Motor neuron (in vitro differentiated cells): ENCODE measurements around the gene MAST4. TPM values are rescaled to one million over a fixed set of nuclear protein-coding genes. Genes with fewer than 3 reads are reported as not detected.
A peak's percentile ranks its signal among the peaks of the same experiment; 100 is the strongest.

ENCODE experiments used
- ATAC-seq, 8 experiments: fragments of 200-7000 bp; cut with Tn5 transposase; replicated peaks in 6 of 8; 2 replicates each; pipeline ENCODE4 v1.8.0; 2021; ENCODE audit warnings: mild to moderate bottlenecking in 8 of 8, moderate library complexity in 8 of 8
- H3K27ac ChIP-seq, 2 donors: fragments of 250-450 bp; sonication (Bioruptor Pico); 2 replicates each; pipeline ENCODE4 v1.9.0; 2021; ENCODE audit warnings: antibody characterized with exemption in 2 of 2, mild to moderate bottlenecking in 2 of 2, moderate library complexity in 1 of 2
- H3K4me1 ChIP-seq, 2 donors: fragments of 250-450 bp; sonication (Bioruptor Pico); replicated peaks in 1 of 2; 2 replicates each; pipeline ENCODE4 v1.6.1; 2021; ENCODE audit warnings: antibody characterized with exemption in 2 of 2, mild to moderate bottlenecking in 2 of 2, moderate library complexity in 1 of 2
- H3K4me3 ChIP-seq, 5 donors: fragments of 250-450 bp; sonication (Bioruptor Pico); 2 replicates each; pipeline ENCODE4 v1.9.0; 2021; ENCODE audit warnings: antibody characterized with exemption in 5 of 5, mild to moderate bottlenecking in 5 of 5, moderate library complexity in 4 of 5
- WGBS, 10 experiments: fragments of 450-650 bp; shearing (Covaris generic); methylation state at CpG; one replicate each; pipeline ENCODE4 v1.0.0; 2022; 5-methylcytosine and 5-hydroxymethylcytosine counted together
- in situ Hi-C, 9 experiments: fragments of 400-800 bp; cut with MboI; loops; one replicate each; pipeline ENCODE4 v1.15.0; 2021; ENCODE audit warnings: low sequenced_read_pairs in 9 of 9, low pct_unique_long_range_greater_than_20kb in 2 of 9; ENCODE audit not compliant: unreplicated experiment in 9 of 9
- total RNA-seq, 8 experiments: library from RNA; unstranded; fragments of 300-600 nt; gene quantifications; 2 replicates each; pipeline versions ENCODE4 v1.2.3 to v1.2.4, GENCODE V29; 2022

The MAST4 gene
- total RNA-seq, 8 experiments from 2014 or later, result 4.3 to 26.1 (median 12.9) TPM

- WGBS, 10 experiments, result 33 to 100% (median 88%) methylated on average over 1 to 6 of the region's 6 CpGs; no CpG with 5 or more reads in 1 of the 10 experiments
- Histone ChIP-seq H3K4me3 (no peak overlapping the region), H3K27ac (no peak overlapping the region), H3K4me1 (no peaks in the 10 kb centered on the region)
- ATAC-seq, result no peak
- in situ Hi-C loops, result no loop called here
Measured at GRCh38 chr5:66697796-66698564, 101.8 kb downstream of the MAST4 start.

GRCh38 chr5:66701244-66701643, 105.1 kb downstream of the MAST4 start:
- ATAC-seq, result no peak
- WGBS, 10 experiments, result 33 to 100% (median 75%) methylated on average over 1 of the region's 1 CpG; no CpG with 5 or more reads in 3 of the 10 experiments
- Histone ChIP-seq H3K4me1 (no peaks in the 10 kb centered on the region), H3K27ac (no peak overlapping the region), H3K4me3 (no peak overlapping the region)
- in situ Hi-C loops, result no loop called here

DNA sequence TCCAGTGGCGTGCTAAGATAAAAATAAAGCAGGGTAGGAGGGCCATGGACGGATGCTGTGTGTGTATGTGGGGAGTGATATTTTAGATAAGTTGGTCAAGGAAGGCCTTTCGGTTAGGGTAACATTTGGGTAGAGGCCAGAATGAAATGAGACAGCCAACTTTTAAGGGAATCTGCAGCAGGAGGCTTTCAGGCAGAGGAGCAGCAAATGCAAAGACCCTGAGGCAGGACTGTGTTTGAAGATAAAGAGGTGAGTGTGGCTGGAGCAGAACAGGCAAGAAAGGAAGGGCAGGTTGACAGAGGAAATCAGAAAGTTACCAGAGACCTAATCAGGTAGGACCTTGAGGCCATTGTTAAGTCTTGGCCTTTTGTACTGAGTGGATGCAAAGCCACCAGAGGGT, 106.2 kb downstream of the MAST4 start:
- no peak for ATAC-seq
- Histone ChIP-seq H3K27ac (no peak overlapping the region), H3K4me1 (no peaks in the 10 kb centered on the region), H3K4me3 (no peak overlapping the region)
- in situ Hi-C loops, result no loop called here
- WGBS, 10 experiments, result 49 to 100% (median 88%) methylated on average over 1 to 3 of the region's 3 CpGs; no CpG with 5 or more reads in 2 of the 10 experiments

DNA sequence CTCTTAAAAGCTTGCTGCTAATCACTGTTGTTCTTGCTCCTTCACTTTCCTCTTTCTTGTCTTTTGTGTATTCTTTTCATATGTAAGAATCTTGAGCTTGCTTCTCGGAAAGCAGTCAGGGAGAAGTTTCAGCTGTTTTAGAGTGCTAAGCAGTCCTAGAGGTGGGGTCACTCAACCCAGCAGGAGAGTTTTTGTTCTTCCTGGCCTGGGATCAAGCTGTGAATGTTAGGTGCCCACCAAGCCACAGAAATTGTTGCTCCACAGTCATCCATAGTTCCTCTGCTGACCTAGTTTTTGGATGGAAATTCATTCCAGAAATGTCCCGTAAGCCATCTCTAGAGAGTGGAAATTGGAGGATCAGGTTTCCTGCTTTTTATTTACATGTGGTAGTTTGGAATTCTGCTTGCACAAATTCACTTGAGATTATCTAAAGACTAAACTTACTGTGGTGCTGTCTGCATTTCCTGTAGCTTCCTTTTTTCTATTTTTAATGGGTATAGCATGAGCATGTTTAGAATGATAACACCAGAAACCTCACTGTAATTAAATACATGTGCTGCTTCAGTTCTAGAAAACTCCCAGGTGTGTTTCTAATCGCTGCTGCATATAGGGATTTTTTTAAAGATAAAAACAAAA, 108.7 kb downstream of the MAST4 start:
- in situ Hi-C loops, result no loop called here
- Histone ChIP-seq H3K27ac (no peak overlapping the region), H3K4me3 (no peak overlapping the region), H3K4me1 (no peaks in the 10 kb centered on the region)
- 3 to 75% (median 36%) methylated on average over 1 to 3 of the region's 3 CpGs; no CpG with 5 or more reads in 1 of the 10 experiments for WGBS, 10 experiments
- peak in 3 of 8 experiments; percentile 20 to 75 (median 68) for ATAC-seq

DNA sequence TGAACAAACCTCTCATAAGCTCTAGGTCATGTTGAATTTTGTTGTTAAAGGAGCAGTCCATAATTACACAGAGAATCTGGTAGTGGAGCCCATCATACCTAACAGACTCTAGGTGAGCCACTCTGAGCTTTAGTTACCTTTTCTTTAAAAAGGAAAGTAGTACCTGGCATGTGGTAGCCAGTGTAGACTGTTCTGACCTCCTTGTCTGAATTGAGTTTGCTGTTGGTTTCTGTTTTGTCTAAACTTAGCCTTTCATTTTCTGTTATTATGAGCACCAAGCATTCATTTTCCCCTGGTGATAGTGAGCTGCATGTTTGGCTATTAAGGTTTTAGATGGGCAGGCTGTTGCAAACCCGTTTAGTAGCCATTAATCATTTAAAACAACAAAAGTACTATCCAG, 112.2 kb downstream of the MAST4 start:
- Histone ChIP-seq H3K27ac (no peak overlapping the region), H3K4me3 (no peak overlapping the region), H3K4me1 (no peaks in the 10 kb centered on the region)
- ATAC-seq, result no peak
- WGBS, 10 experiments, result 17 to 83% (median 50%) methylated on average over 1 of the region's 1 CpG; no CpG with 5 or more reads in 3 of the 10 experiments
- in situ Hi-C loops, result no loop called here

DNA sequence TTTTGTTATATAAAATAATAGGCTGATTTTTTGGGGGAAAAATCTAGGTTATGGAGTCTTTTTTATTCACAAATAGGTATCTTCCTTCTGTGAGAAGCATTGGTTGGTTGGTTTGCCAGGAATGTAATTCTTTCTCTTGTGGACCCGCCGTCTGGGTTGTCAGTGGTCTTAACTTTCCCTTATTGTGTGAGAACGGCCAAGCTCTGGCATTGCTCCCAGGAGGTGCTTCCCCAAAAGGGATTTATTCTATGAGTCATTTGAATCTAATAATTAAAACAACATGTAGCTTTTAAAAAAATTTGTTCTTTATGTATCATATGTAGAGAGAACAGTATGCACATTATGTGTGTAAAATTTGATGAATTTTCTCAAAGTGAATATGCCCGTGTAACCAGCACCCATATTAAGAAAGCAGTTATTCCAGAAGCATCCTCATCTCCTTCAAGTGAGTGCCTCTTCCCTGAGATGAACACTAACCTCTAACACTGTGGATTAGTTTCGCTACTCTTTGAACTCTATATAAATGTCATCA, 114.4 kb downstream of the MAST4 start:
- ATAC-seq, result peak in 3 of 8 experiments; percentile 47 to 89 (median 62)
- no peak overlapping the region for H3K27ac ChIP-seq
- in situ Hi-C loops, result no loop called here
- H3K4me1 ChIP-seq, result no peaks in the 10 kb centered on the region
- H3K4me3 ChIP-seq, result no peak overlapping the region
- WGBS, 10 experiments, result 30 to 100% (median 87%) methylated on average over 1 to 5 of the region's 5 CpGs; no CpG with 5 or more reads in 1 of the 10 experiments

DNA sequence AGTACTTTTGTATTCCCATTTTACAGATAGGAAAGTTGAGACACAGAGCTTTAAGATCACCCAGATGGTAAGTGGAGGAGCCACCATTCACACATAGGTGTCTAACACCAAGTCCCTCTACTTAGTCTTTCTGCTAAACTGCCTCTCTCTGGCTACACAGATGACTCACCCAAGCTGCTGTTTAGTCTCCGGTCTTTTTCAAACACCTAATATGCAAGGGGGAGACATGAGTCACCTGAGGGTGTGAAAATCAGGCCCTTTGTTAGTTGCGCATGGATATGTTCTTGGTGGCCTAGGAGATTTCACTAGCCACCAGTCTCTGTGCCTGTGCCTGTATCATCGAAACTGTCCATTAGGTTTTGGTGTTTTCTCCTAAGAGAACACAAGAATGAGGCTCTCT, 117.8 kb downstream of the MAST4 start:
- WGBS, 10 experiments, result 0 to 100% (median 80%) methylated on average over 1 to 2 of the region's 3 CpGs; no CpG with 5 or more reads in 3 of the 10 experiments
- no peak overlapping the region for H3K27ac ChIP-seq
- in situ Hi-C loops, result no loop called here
- H3K4me3 ChIP-seq, result no peak overlapping the region
- peak in 3 of 8 experiments; percentile 39 to 92 (median 92) for ATAC-seq
- H3K4me1 ChIP-seq, result peaks cover 0 to 7% of the 10 kb centered on the region in 2 donors

DNA sequence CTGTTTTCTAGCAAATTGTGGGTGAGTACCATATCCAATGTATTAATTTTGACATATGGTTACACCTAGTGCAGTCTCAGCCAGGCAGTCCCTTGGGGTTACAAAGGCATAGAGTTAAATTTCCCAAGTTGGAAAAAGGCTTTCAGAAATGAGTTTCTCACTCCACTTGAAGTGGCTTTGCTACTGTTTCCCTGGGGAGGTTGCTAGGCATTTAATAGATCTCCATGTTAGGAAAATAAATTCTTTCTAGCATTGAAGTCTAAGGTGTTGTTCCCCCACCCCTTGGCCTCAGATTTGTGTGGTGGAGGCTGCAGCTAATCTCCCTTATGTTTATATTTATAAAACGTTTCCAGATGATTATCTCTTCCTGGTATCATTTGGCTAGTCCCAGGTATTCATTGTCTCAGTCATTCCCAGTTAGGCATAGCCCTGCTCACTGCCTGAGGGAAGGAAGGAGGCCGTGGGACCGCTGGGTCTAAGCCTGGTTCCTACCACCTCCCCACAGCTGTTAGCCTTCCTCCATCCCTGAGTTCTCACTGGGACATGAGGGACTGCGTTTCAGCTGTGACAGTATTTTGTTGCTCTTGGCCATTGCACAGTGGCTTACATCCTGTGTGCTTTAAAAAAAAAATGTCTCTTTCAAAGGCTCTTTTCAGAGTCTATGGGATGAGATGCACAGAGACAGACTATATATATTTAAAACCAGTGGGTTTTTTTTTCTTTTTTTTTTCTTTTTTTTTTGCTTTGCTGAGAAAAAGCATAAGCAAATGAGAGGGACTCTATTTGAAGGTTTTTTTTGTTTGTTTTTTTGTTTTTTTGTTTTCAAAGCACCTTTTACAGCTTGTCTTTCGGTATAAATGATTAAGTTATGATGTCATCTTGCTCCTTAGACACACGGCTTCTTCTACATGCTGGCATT, 121.5 kb downstream of the MAST4 start:
- peak in 3 of 8 experiments; percentile 16 to 43 (median 20) for ATAC-seq
- in situ Hi-C loops, result no loop called here
- Histone ChIP-seq H3K27ac (no peak overlapping the region), H3K4me3 (no peak overlapping the region), H3K4me1 (peaks cover 0 to 7% of the 10 kb centered on the region in 2 donors)
- WGBS, 10 experiments, result 26 to 82% (median 72%) methylated on average over 2 to 5 of the region's 6 CpGs

DNA sequence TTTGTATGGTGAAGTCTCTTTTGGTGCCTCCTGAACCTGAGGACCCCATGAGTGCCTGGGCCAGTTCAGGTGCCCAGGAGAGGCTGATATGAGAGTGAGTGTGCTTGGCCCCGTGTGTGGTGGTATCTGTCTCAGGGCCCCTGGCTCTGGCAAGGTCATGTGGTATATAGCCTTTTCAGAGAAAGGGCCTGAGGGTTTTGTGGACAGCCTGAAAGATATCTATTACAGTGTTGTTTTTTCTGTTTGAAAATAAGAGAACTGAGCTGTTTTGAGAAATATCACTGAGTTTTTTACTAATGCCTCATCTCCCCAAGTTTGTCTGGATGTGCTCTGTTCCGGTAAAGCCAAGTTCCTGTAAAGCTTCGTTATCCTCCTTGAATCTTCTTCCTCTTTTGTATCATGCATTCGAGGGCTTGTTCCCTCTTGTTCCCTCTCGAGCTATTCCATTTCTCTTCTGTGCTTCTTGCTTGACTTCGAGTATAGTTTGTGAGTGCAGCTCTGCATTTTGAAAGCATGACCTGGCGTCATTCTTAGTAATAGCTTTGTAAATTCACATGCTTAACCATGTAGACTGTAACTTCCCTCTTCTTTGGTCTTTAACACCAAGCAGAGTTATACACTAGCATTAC, 122.3 kb downstream of the MAST4 start:
- H3K27ac ChIP-seq, result no peak overlapping the region
- in situ Hi-C loops, result no loop called here
- no peak for ATAC-seq

DNA sequence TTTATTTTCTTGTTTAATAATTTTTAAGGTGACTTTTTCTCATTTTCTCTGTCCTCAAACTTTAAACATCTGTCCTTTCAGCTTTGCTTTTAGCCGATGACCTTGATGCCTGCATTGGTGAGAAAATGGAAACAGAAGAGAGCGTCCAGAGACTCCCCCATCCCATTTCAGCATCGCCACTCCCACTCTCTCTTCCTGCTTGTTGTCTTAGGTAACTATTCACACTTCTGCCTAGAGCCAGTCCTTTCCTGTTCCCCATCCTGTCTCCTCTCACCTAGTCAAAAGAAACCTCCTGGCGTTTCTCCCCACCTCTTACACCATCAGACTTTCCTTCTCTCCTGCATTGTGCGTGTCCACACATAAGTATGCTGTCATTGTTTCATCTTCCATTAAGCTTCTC, 124.6 kb downstream of the MAST4 start:
- no peak for ATAC-seq
- in situ Hi-C loops, result no loop called here
- WGBS, 10 experiments, result 69 to 95% (median 78%) methylated on average over 3 to 5 of the region's 5 CpGs
- no peak overlapping the region for H3K4me3 ChIP-seq
- no peak overlapping the region for H3K27ac ChIP-seq
- peaks cover 0 to 7% of the 10 kb centered on the region in 2 donors for H3K4me1 ChIP-seq

More for the DNA sequence above, 122.3 kb downstream of the MAST4 start:
- Histone ChIP-seq H3K4me3 (no peak overlapping the region), H3K4me1 (peaks cover 0 to 7% of the 10 kb centered on the region in 2 donors)
- WGBS, 10 experiments, result 52 to 100% (median 86%) methylated on average over 1 to 7 of the region's 7 CpGs

- peak in 1 of 8 experiments; percentile 45 for ATAC-seq
- no peak overlapping the region for H3K4me3 ChIP-seq
- H3K4me1 ChIP-seq, result peaks cover 0 to under 1% of the 10 kb centered on the region in 2 donors
- 17 to 98% (median 90%) methylated on average over 1 to 4 of the region's 4 CpGs; no CpG with 5 or more reads in 5 of the 10 experiments for WGBS, 10 experiments
- no peak overlapping the region for H3K27ac ChIP-seq
- in situ Hi-C loops, result no loop called here
Measured at GRCh38 chr5:66722686-66723085, 126.5 kb downstream of the MAST4 start.
